Activated CD8-positive, alpha-beta memory T cell treated with anti-CD3 and anti-CD28 coated beads, Interleukin-2, amount 50 U/mL, for 4 hours (primary cell): Measurements from ENCODE around the gene COX4I2.
"Not testable (repeated sequence)": the region's sequence is repeated elsewhere in the genome, so short reads cannot be mapped to it uniquely, and the experiment has no call there.

ENCODE experiments used
- DNase-seq: peaks from one replicate; pipeline ENCODE4 v3.0.0-alpha.2; 2020

Gene COX4I2

GRCh38 chr20:31637660-31638059 is at the start of gene COX4I2:
Gene COX4I2 (plus strand): TSS chr20:31637912. CDS start chr20:31639018, 1,106 bp downstream.
- DNase-seq, result no peak

GRCh38 chr20:31590717-31591225 is 46.9 kb upstream of the COX4I2 start:
- DNase-seq, result no peak

GRCh38 chr20:31593221-31594001 is 44.3 kb upstream of the COX4I2 start:
- no peak for DNase-seq

GRCh38 chr20:31594002-31594557 is 43.6 kb upstream of the COX4I2 start:
- DNase-seq, result no peak

GRCh38 chr20:31594558-31595379 is 42.9 kb upstream of the COX4I2 start:
- no peak for DNase-seq

GRCh38 chr20:31595380-31595653 is 42.4 kb upstream of the COX4I2 start:
- DNase-seq, result no peak

GRCh38 chr20:31595654-31596411 is 41.9 kb upstream of the COX4I2 start:
- DNase-seq, result no peak

GRCh38 chr20:31596412-31596715 is 41.3 kb upstream of the COX4I2 start:
- DNase-seq, result not testable (repeated sequence)

GRCh38 chr20:31596831-31597480 is 40.8 kb upstream of the COX4I2 start:
- DNase-seq, result no peak

GRCh38 chr20:31597481-31597855 is 40.2 kb upstream of the COX4I2 start:
- no peak for DNase-seq

GRCh38 chr20:31602431-31602778 is 35.3 kb upstream of the COX4I2 start:
- DNase-seq, result no peak

GRCh38 chr20:31602779-31603441 is 34.8 kb upstream of the COX4I2 start:
- DNase-seq, result peak; percentile 32

- peak; percentile 74 for DNase-seq
Measured at GRCh38 chr20:31603822-31604566, 33.7 kb upstream of the COX4I2 start.

GRCh38 chr20:31604567-31605030 is 33.1 kb upstream of the COX4I2 start:
- DNase-seq, result no peak

GRCh38 chr20:31605031-31605901 is 32.4 kb upstream of the COX4I2 start, which contains the start of gene ID1:
Gene ID1 (plus strand): TSS chr20:31605289. CDS start chr20:31605388, 99 bp downstream.
- DNase-seq, result peak; percentile 92

GRCh38 chr20:31605902-31606803 is 31.6 kb upstream of the COX4I2 start:
- no peak for DNase-seq

- DNase-seq, result no peak
Measured at GRCh38 chr20:31606804-31607639, 30.7 kb upstream of the COX4I2 start.

- no peak for DNase-seq
Measured at GRCh38 chr20:31607640-31608250, 30.0 kb upstream of the COX4I2 start.
